ENCODE results near the gene CST3. TPM values are rescaled to one million over a fixed set of nuclear protein-coding genes. Genes with fewer than 3 reads are reported as not detected.

CST3 gene
- total and polyA plus RNA-seq, 2 experiments from 2014 or later, result 921 to 2,850 TPM

DNA sequence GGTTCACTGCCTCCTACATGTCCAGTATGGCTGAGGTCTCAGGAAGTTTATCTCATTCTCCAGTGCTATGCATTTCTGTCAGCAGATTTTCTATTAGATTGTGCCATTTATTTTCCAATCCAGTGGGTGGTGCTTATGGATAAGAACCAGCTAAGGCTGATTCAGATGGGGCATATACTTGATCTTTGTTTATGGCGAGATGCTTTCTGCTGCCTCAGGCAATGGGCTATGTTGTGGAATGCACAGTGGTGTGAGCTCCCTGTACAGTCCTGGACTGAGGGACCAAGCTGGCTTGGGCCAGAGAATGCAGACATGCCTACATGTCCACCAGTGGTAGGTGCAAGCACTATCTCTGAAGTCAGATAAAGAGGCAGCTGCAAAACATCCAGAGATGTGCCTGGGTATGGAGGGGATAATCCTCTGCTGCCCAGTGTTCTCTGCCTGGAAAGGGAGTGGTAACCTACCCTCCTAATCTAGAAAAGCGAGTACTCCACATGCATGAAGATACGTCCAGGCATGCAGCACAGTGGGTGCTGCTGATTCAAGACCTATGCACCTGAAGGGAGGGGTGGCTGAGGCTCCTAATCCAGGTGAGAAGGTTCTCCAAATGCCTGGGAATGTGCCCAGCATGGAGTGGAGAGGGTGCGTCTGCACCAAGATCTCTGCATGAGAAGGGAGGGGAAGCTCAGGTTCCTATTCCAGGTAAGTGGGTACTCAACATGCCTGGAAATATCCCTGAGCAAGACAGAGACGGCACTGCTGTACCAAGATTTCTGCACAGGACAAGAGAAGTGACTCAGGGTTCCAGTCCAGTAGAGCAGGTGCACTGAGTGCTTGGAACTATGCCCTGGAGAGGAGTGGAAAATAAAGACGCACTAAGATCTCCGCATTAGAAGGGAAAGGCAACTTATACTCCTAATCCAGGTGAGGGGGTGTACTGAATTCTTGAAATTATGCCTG lies 41.7 kb upstream of the CST3 start:
- Histone ChIP-seq H3K9me3 (ENCODE audit: low read depth) (no peaks in the 10 kb centered on the region), H4K20me1 (ENCODE audit: insufficient read depth, poor library complexity, severe bottlenecking) (no peaks in the 10 kb centered on the region), H3K4me1 (ENCODE audit: insufficient read depth) (no peaks in the 10 kb centered on the region), H3K36me3 (replicated peaks; ENCODE audit: insufficient read depth, low read depth) (no peaks in the 10 kb centered on the region), H3K27me3 (peaks cover 9% of the 10 kb centered on the region), H3K79me2 (no peaks in the 10 kb centered on the region), H3K4me2 (no peak overlapping the region), H3K9me2 (replicated peaks; ENCODE audit: insufficient read depth) (no peaks in the 10 kb centered on the region), H2AFZ (no peak overlapping the region), H3K27ac (no peak overlapping the region), H3K4me3 (no peak overlapping the region)
- TF ChIP-seq EZH2phosphoT487 (IDR thresholded peaks at IDR 0.05; ENCODE audit: low read depth, severe bottlenecking, unreplicated experiment), result no peak
- TF ChIP-seq EZH2 (IDR thresholded peaks at IDR 0.05; ENCODE audit: borderline replicate concordance), result no peak
- TF ChIP-seq, protein P1, sequence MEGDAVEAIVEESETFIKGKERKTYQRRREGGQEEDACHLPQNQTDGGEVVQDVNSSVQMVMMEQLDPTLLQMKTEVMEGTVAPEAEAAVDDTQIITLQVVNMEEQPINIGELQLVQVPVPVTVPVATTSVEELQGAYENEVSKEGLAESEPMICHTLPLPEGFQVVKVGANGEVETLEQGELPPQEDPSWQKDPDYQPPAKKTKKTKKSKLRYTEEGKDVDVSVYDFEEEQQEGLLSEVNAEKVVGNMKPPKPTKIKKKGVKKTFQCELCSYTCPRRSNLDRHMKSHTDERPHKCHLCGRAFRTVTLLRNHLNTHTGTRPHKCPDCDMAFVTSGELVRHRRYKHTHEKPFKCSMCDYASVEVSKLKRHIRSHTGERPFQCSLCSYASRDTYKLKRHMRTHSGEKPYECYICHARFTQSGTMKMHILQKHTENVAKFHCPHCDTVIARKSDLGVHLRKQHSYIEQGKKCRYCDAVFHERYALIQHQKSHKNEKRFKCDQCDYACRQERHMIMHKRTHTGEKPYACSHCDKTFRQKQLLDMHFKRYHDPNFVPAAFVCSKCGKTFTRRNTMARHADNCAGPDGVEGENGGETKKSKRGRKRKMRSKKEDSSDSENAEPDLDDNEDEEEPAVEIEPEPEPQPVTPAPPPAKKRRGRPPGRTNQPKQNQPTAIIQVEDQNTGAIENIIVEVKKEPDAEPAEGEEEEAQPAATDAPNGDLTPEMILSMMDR (IDR thresholded peaks at IDR 0.05; ENCODE audit: poor library complexity), result no peak
- WGBS (ENCODE audit: low lambda C conversion rate, missing lambda C conversion rate), result 94% methylated on average over 6 of the region's 7 CpGs
- DNase-seq (ENCODE audit: low spot score), result no peak

DNA sequence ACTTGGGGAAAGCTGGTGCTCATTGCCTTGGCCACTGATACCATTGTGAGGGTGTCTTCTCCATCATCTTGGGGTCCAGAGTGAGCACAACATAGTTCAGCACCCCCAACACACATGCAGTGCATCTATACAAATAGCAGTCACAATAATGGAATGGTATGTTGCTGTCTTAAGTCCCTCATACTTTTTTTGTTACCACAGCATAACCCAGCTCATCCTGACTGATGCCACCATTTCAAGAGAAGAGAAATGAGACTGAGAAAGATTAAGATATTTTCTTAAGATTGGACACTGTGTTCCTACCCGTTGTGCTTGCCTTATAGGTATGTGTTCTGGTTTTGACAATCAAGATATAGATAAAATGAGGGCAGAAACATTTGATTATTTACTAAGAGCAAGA lies 35.5 kb upstream of the CST3 start:
- H2AFZ ChIP-seq, result no peak overlapping the region
- H3K4me2 ChIP-seq, result no peak overlapping the region
- no peaks in the 10 kb centered on the region for H3K4me1 ChIP-seq (ENCODE audit: insufficient read depth)
- H3K36me3 ChIP-seq (replicated peaks; ENCODE audit: insufficient read depth, low read depth), result no peaks in the 10 kb centered on the region
- H3K79me2 ChIP-seq, result no peaks in the 10 kb centered on the region
- no peak for DNase-seq (ENCODE audit: low spot score)
- WGBS (ENCODE audit: low lambda C conversion rate, missing lambda C conversion rate), result 69% methylated on average over 1 of the region's 1 CpG
- H3K27me3 ChIP-seq, result peaks cover 9% of the 10 kb centered on the region
- H3K9me2 ChIP-seq (replicated peaks; ENCODE audit: insufficient read depth), result no peaks in the 10 kb centered on the region
- H3K4me3 ChIP-seq, result no peak overlapping the region
- no peaks in the 10 kb centered on the region for H3K9me3 ChIP-seq (ENCODE audit: low read depth)
- no peak overlapping the region for H3K27ac ChIP-seq
- H4K20me1 ChIP-seq (ENCODE audit: insufficient read depth, poor library complexity, severe bottlenecking), result no peaks in the 10 kb centered on the region
- TF ChIP-seq, protein P1 (IDR thresholded peaks at IDR 0.05; ENCODE audit: poor library complexity), result no peak
- TF ChIP-seq EZH2phosphoT487 (IDR thresholded peaks at IDR 0.05; ENCODE audit: low read depth, severe bottlenecking, unreplicated experiment) (no peak), EZH2 (IDR thresholded peaks at IDR 0.05; ENCODE audit: borderline replicate concordance) (no peak)

DNA sequence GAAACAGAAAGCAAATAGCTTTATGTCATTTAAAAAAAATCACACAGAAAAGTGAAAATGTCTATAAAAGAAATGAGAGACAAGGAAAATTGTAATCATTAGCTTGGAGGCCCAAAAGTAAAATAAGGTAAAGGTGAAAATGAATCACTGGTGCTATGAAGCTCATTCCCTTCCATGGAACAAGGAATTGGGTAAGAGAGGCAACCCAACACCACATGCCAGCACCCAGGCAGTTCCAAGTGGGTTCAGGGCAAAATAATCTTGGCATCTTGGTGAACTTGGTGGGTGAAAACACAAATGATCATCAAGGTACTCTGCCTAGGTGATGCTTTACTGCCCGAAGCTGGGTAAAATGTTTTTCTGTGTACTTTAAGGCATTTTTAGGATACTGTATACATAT lies 34.4 kb upstream of the CST3 start:
- Histone ChIP-seq H3K36me3 (replicated peaks; ENCODE audit: insufficient read depth, low read depth) (no peaks in the 10 kb centered on the region), H3K9me3 (ENCODE audit: low read depth) (no peaks in the 10 kb centered on the region), H3K79me2 (no peaks in the 10 kb centered on the region), H3K4me1 (ENCODE audit: insufficient read depth) (no peaks in the 10 kb centered on the region), H3K9me2 (replicated peaks; ENCODE audit: insufficient read depth) (no peaks in the 10 kb centered on the region), H3K4me3 (no peak overlapping the region), H2AFZ (no peak overlapping the region), H4K20me1 (ENCODE audit: insufficient read depth, poor library complexity, severe bottlenecking) (no peaks in the 10 kb centered on the region), H3K4me2 (no peak overlapping the region), H3K27ac (no peak overlapping the region), H3K27me3 (peaks cover 8% of the 10 kb centered on the region)
- DNase-seq (ENCODE audit: low spot score), result no peak
- TF ChIP-seq EZH2phosphoT487 (IDR thresholded peaks at IDR 0.05; ENCODE audit: low read depth, severe bottlenecking, unreplicated experiment), result no peak
- TF ChIP-seq, protein P1 (IDR thresholded peaks at IDR 0.05; ENCODE audit: poor library complexity), result no peak
- TF ChIP-seq EZH2 (IDR thresholded peaks at IDR 0.05; ENCODE audit: borderline replicate concordance), result no peak
- WGBS (ENCODE audit: low lambda C conversion rate, missing lambda C conversion rate), result 93% methylated on average over 1 of the region's 1 CpG
